Large intestine (tissue), 3 donors: ENCODE results near the gene PTPRD. TPM values are rescaled to one million over a fixed set of nuclear protein-coding genes. Genes with fewer than 3 reads are reported as not detected.
"Not testable (repeated sequence)": the region's sequence is repeated elsewhere in the genome, so short reads cannot be mapped to it uniquely, and the experiment has no call there.

Experiments used
- DNase-seq, 2 donors: peaks; one replicate each; pipeline versions ENCODE4 v3.0.0 to v3.0.0-alpha.2; 2013
- H3K27ac ChIP-seq: one replicate; pipeline ENCODE4 v1.5.1; 2013; ENCODE audit warnings: low read length
- H3K27me3 ChIP-seq: 2 replicates; pipeline ENCODE4 v1.6.1; 2013; ENCODE audit warnings: low read length; ENCODE audit not compliant: control insufficient read depth, insufficient read depth
- H3K36me3 ChIP-seq: 2 replicates; pipeline ENCODE4 v1.6.1; 2013; ENCODE audit warnings: low read length; ENCODE audit not compliant: control insufficient read depth, insufficient read depth
- H3K4me1 ChIP-seq: one replicate; pipeline ENCODE4 v1.6.1; 2013; ENCODE audit warnings: low read length; ENCODE audit not compliant: control insufficient read depth, insufficient read depth
- H3K4me3 ChIP-seq: one replicate; pipeline ENCODE4 v1.5.1; 2013; ENCODE audit warnings: low read length
- H3K9me3 ChIP-seq: one replicate; pipeline ENCODE4 v1.6.1; 2013; ENCODE audit warnings: mild to moderate bottlenecking, low read depth, low read length, moderate library complexity; ENCODE audit not compliant: control insufficient read depth
- WGBS: methylation state at CpG from one replicate; pipeline ENCODE4 v1.1.5; 2013; ENCODE audit warnings: low lambda C conversion rate; ENCODE audit not compliant: insufficient coverage; 5-methylcytosine and 5-hydroxymethylcytosine counted together
- polyA plus RNA-seq: library from polyadenylated mRNA; unstranded; fragments of 120-200 nt; gene quantifications from one replicate; pipeline ENCODE4 v1.2.1, GENCODE V29; 2013

The PTPRD gene
- polyA plus RNA-seq, 1 donor, result 12.0 TPM

GRCh38 chr9:10512144-10512543 is 100.7 kb downstream of the PTPRD start:
- no peaks in the 10 kb centered on the region for H3K36me3 ChIP-seq
- H3K27ac ChIP-seq, result no peak overlapping the region
- no peaks in the 10 kb centered on the region for H3K27me3 ChIP-seq
- H3K4me3 ChIP-seq, result no peak overlapping the region
- H3K4me1 ChIP-seq, result no peaks in the 10 kb centered on the region
- 94% methylated on average over 2 of the region's 3 CpGs for WGBS
- DNase-seq, result no peak
- H3K9me3 ChIP-seq, result no peaks in the 10 kb centered on the region

GRCh38 chr9:10488937-10489336 is 123.9 kb downstream of the PTPRD start:
- Histone ChIP-seq H3K27ac (no peak overlapping the region), H3K36me3 (no peaks in the 10 kb centered on the region), H3K27me3 (no peaks in the 10 kb centered on the region), H3K9me3 (peaks cover 3% of the 10 kb centered on the region), H3K4me1 (no peaks in the 10 kb centered on the region), H3K4me3 (no peak overlapping the region)
- no peak for DNase-seq
- WGBS, result no CpG with 5 or more reads among the region's 4 CpGs

- Histone ChIP-seq H3K4me1 (no peaks in the 10 kb centered on the region), H3K9me3 (no peaks in the 10 kb centered on the region), H3K4me3 (no peak overlapping the region), H3K27me3 (no peaks in the 10 kb centered on the region), H3K36me3 (no peaks in the 10 kb centered on the region), H3K27ac (no peak overlapping the region)
- DNase-seq, result no peak
- 100% methylated on average over 1 of the region's 3 CpGs for WGBS
Observed at GRCh38 chr9:10479172-10479571, 133.6 kb downstream of the PTPRD start.

- H3K9me3 ChIP-seq, H3K27ac ChIP-seq, H3K27me3 ChIP-seq, H3K4me1 ChIP-seq, H3K4me3 ChIP-seq, DNase-seq, H3K36me3 ChIP-seq: not testable (repeated sequence)
- no CpG with 5 or more reads among the region's 28 CpGs for WGBS
Observed at GRCh38 chr9:10449201-10449617, 163.6 kb downstream of the PTPRD start.

- Histone ChIP-seq H3K27ac (no peak overlapping the region), H3K27me3 (no peaks in the 10 kb centered on the region), H3K9me3 (peaks cover 6% of the 10 kb centered on the region), H3K4me3 (no peak overlapping the region), H3K36me3 (no peaks in the 10 kb centered on the region), H3K4me1 (no peaks in the 10 kb centered on the region)
- 100% methylated on average over 1 of the region's 3 CpGs for WGBS
- DNase-seq, result no peak
Observed at GRCh38 chr9:10447036-10447435, 165.8 kb downstream of the PTPRD start.

GRCh38 chr9:10443868-10444204 is 169.0 kb downstream of the PTPRD start:
- Histone ChIP-seq H3K27me3 (no peaks in the 10 kb centered on the region), H3K27ac (no peak overlapping the region), H3K36me3 (no peaks in the 10 kb centered on the region), H3K4me3 (no peak overlapping the region), H3K4me1 (no peaks in the 10 kb centered on the region), H3K9me3 (peaks cover under 1% of the 10 kb centered on the region)
- no peak for DNase-seq

GRCh38 chr9:10443181-10443867 is 169.5 kb downstream of the PTPRD start:
- Histone ChIP-seq H3K27ac (no peak overlapping the region), H3K36me3 (no peaks in the 10 kb centered on the region), H3K4me3 (no peak overlapping the region), H3K4me1 (no peaks in the 10 kb centered on the region), H3K27me3 (no peaks in the 10 kb centered on the region), H3K9me3 (no peaks in the 10 kb centered on the region)
- DNase-seq, result no peak
- no CpG with 5 or more reads among the region's 4 CpGs for WGBS

- H3K4me1 ChIP-seq, result no peaks in the 10 kb centered on the region
- H3K9me3 ChIP-seq, result no peaks in the 10 kb centered on the region
- H3K4me3 ChIP-seq, result no peak overlapping the region
- DNase-seq, result no peak
- H3K36me3 ChIP-seq, result no peaks in the 10 kb centered on the region
- no peaks in the 10 kb centered on the region for H3K27me3 ChIP-seq
- no CpG with 5 or more reads among the region's 7 CpGs for WGBS
- no peak overlapping the region for H3K27ac ChIP-seq
Observed at GRCh38 chr9:10438955-10439354, 173.8 kb downstream of the PTPRD start.

GRCh38 chr9:10436756-10437155 is 176.0 kb downstream of the PTPRD start:
- no peak overlapping the region for H3K27ac ChIP-seq
- H3K27me3 ChIP-seq, result no peaks in the 10 kb centered on the region
- no peaks in the 10 kb centered on the region for H3K9me3 ChIP-seq
- no peaks in the 10 kb centered on the region for H3K36me3 ChIP-seq
- 62% methylated on average over 2 of the region's 4 CpGs for WGBS
- no peak overlapping the region for H3K4me3 ChIP-seq
- no peak for DNase-seq
- no peaks in the 10 kb centered on the region for H3K4me1 ChIP-seq

- no peak overlapping the region for H3K4me3 ChIP-seq
- no peaks in the 10 kb centered on the region for H3K9me3 ChIP-seq
- H3K27me3 ChIP-seq, result no peaks in the 10 kb centered on the region
- no peak for DNase-seq
- no CpG with 5 or more reads among the region's 1 CpG for WGBS
- no peaks in the 10 kb centered on the region for H3K4me1 ChIP-seq
- no peak overlapping the region for H3K27ac ChIP-seq
- H3K36me3 ChIP-seq, result no peaks in the 10 kb centered on the region
Observed at GRCh38 chr9:10434412-10434811, 178.4 kb downstream of the PTPRD start.

GRCh38 chr9:10411272-10411671 is 201.5 kb downstream of the PTPRD start:
- DNase-seq, result no peak
- no peak overlapping the region for H3K27ac ChIP-seq
- H3K4me3 ChIP-seq, result no peak overlapping the region
- H3K4me1 ChIP-seq, result no peaks in the 10 kb centered on the region
- H3K27me3 ChIP-seq, result no peaks in the 10 kb centered on the region
- no peaks in the 10 kb centered on the region for H3K9me3 ChIP-seq
- no peaks in the 10 kb centered on the region for H3K36me3 ChIP-seq
